NCI-H748 (cell line): ENCODE data around the gene FANCC.
"Not testable (repeated sequence)": the region's sequence is repeated elsewhere in the genome, so short reads cannot be mapped to it uniquely, and the experiment has no call there.

ENCODE experiments used
- DNase-seq: peaks from one replicate; lab custom pipeline; 2025; ENCODE audit not compliant: unreplicated experiment; lab: John Stamatoyannopoulos, UW

Gene FANCC

GRCh38 chr9:95239071-95239470, 78.4 kb downstream of the FANCC start:
- DNase-seq: no peak

- DNase-seq: no peak
These were observed 80.2 kb downstream of the FANCC start for GRCh38 chr9:95237336-95237735.

DNA sequence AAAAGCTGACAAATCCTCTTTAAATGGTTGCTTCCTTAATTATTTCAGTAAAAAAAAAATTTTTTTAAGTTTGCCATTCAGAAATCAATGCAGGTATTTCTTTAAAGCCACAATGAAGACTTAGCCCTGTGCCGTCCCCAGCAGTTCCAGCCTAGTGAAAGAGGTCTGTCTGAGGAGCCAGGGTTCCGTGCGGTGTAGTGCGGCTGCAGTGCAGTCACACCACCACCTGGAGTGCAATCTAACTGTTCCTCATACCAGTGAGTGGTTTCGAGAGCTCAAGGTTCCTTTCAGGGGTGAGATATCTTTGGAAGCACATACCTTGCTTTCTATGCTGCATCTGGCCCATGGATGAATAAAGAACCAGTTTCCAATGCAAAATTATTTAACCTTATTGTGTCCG, 87.5 kb downstream of the FANCC start:
- DNase-seq: no peak

GRCh38 chr9:95229230-95229915, 88.1 kb downstream of the FANCC start:
- no peak for DNase-seq

- no peak for DNase-seq
These were observed 90.6 kb downstream of the FANCC start for GRCh38 chr9:95226921-95227320.

- DNase-seq: no peak
These were observed 91.8 kb downstream of the FANCC start for GRCh38 chr9:95225726-95226106.

- no peak for DNase-seq
These were observed 92.3 kb downstream of the FANCC start for GRCh38 chr9:95225076-95225725.

DNA sequence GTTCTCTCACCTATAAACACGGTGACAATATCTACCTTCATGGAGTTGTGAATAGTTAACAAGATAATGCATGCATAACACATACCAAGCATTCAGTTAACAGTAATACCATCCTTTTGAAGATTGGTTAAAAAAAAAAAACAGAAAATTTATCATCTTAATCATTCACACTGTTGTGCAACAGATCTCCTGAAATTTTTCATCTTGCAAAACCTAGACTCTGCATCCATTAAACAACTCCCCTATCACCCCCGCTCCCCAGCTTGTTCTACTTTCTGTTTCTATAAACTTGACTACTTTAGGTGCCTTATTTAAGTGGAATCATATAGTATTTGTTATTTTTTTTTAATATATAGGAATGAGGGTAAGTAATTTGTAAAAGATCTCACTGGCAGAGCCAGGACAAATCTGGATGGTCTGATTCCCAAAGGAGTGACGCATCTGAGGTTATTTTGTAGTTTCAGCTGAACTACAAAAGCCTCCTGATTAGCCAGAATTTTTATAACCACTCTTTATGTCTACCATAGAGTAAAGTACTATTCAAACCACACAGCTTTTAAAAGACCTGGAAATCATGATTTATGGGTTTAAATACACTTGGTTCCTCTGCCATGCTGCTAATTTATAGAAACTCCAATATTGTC, 93.0 kb downstream of the FANCC start:
- DNase-seq: no peak

GRCh38 chr9:95220352-95220751, 97.2 kb downstream of the FANCC start:
- not testable (repeated sequence) for DNase-seq

DNA sequence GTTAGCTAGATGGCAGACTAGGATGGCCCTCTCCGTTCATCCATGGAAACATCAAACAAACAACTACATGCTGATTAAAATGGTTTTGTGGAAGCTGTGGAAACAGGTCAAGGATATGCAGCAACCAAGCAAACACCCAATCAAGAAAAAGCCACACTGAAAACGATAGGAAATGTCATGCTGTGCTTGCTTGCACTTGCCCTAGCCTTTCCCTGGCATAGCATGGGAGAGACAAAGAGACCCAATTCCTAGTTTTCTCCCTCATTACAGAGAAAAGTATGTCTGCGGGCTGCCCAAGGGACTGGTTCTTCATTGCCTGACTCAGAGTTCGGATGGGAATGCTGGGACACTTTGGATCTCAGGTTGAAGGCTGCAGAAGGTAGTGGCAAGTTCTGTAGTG, 98.7 kb downstream of the FANCC start:
- no peak for DNase-seq

- no peak for DNase-seq
These were observed 99.6 kb downstream of the FANCC start for GRCh38 chr9:95217936-95218335.

DNA sequence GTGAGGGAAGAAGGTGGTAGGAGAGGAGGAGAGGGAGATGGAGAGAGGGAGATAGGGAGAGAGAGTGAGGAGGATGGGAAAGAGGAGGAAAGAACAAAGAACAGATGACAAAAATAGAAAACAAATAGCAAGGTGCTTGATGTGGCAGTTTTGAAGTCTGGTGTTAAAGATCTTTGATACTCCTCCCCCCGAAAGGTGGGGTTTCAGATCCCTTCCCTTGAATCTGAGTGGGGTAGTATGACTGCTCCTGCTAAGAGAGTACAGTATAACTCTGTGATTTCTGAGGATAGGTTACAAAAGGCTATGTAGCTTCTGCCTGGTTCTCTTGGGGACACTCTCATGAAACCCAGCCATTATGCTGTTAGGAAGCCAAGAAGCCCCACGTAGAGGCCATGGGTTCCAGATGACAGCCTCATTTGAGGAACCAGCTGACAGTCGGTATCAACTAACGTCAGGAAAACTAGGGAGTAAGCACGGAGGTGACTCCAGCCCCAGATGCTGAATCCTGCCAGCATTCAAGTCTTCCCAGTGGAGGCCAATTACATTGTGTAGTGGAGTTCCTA, 102.1 kb downstream of the FANCC start:
- DNase-seq: no peak

- DNase-seq: no peak
These were observed 104.4 kb downstream of the FANCC start for GRCh38 chr9:95213117-95213516.

DNA sequence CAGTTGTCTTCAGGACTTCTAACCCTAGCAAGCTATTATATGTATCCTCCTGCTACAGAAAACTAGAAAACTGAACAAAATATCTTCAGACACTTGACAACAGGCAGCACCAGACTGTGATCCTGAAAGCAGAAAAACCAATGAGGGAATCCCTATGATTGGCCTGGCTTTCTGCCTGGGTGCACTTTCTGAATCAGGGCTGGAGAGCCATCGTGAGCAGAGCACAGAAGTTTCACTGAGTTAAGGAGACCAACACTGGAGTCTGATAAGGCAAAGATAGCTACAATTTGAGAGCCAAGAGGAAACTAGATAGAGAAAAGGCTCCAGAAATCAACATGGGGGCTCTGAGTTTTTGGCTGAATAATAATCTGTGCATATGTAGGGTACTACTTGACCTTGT, 106.5 kb downstream of the FANCC start:
- no peak for DNase-seq

GRCh38 chr9:95207403-95207802, 110.1 kb downstream of the FANCC start:
- no peak for DNase-seq

DNA sequence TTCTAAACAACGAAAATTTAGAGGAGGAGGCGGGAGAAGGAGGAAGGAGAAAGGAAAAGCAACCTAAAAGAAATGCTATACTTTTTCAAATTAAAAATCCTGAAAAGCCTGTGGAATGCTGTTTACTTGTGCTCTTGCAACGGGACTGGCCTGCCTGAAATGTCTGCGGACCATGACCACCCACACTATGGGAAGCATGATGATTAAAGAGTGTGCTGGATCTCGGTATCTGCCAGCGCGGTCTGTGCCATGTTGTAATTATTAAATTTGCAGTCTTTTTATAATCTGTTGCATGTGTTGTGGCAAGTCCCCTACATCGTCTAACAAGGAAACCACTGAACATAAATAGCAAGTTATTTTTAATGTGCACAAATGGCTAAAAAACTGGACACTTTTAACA, 111.4 kb downstream of the FANCC start:
- no peak for DNase-seq

- DNase-seq: no peak
These were observed 112.8 kb downstream of the FANCC start for GRCh38 chr9:95204710-95205109.

- no peak for DNase-seq
These were observed 113.2 kb downstream of the FANCC start for GRCh38 chr9:95204310-95204709.

DNA sequence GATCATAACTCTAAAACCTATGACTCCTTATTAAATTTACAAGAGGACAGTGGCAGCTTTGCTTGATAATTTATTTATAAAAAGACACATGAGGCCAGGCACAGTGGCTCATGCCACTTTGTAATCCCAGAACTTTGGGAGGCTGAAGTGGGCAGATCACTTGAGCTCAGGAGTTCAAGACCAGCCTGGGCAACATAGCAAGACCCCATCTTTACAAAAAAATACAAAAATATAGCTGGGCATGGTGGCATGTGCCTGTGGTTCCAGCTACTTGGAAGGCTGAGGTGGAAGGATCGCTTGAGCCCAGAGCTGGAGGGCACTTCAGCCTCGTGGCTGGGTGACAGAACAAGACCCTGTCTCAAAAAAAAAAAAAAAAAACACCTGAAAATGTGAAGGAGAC, 114.5 kb downstream of the FANCC start:
- DNase-seq: not testable (repeated sequence)

- no peak for DNase-seq
These were observed 115.3 kb downstream of the FANCC start for GRCh38 chr9:95202076-95202681.

- no peak for DNase-seq
These were observed 116.3 kb downstream of the FANCC start for GRCh38 chr9:95201206-95201605.
